Muscle layer of duodenum (tissue), 2 donors: ENCODE data around the gene MIER3.

Experiments
- H3K27ac ChIP-seq: one replicate; pipeline ENCODE4 v1.7.0; 2013; ENCODE audit warnings: mild to moderate bottlenecking, low read length
- H3K27me3 ChIP-seq: one replicate; pipeline ENCODE4 v1.7.0; 2013; ENCODE audit warnings: low read depth, mild to moderate bottlenecking, control low read depth, low read length
- H3K36me3 ChIP-seq, 2 donors: one replicate each; pipeline ENCODE4 v1.7.0; 2013; ENCODE audit warnings: low read length in 2 of 2, control low read depth in 1 of 2, mild to moderate bottlenecking in 1 of 2; ENCODE audit not compliant: insufficient read depth in 2 of 2, control insufficient read depth in 1 of 2
- H3K4me1 ChIP-seq, 2 donors: one replicate each; pipeline ENCODE4 v1.7.0; 2013; ENCODE audit warnings: low read length in 2 of 2, mild to moderate bottlenecking in 2 of 2, control low read depth in 1 of 2, moderate library complexity in 1 of 2; ENCODE audit not compliant: insufficient read depth in 2 of 2, control insufficient read depth in 1 of 2
- H3K4me3 ChIP-seq, 2 donors: one replicate each; pipeline ENCODE4 v1.7.0; 2013; ENCODE audit warnings: low read length in 2 of 2, low read depth in 1 of 2, mild to moderate bottlenecking in 1 of 2
- H3K9me3 ChIP-seq, 2 donors: one replicate each; pipeline ENCODE4 v1.7.0; 2013; ENCODE audit warnings: low read length in 2 of 2, control low read depth in 1 of 2, mild to moderate bottlenecking in 1 of 2; ENCODE audit not compliant: control insufficient read depth in 1 of 2
- donor health status: healthy.

MIER3 gene

GRCh38 chr5:56958595-56958994 lies 6.7 kb upstream of the MIER3 start:
- no peak overlapping the region for H3K4me3 ChIP-seq
- H3K27me3 ChIP-seq: peaks cover 4% of the 10 kb centered on the region
- H3K27ac ChIP-seq: no peak overlapping the region
- H3K36me3 ChIP-seq: no peaks in the 10 kb centered on the region
- no peaks in the 10 kb centered on the region for H3K4me1 ChIP-seq
- H3K9me3 ChIP-seq: no peaks in the 10 kb centered on the region

DNA sequence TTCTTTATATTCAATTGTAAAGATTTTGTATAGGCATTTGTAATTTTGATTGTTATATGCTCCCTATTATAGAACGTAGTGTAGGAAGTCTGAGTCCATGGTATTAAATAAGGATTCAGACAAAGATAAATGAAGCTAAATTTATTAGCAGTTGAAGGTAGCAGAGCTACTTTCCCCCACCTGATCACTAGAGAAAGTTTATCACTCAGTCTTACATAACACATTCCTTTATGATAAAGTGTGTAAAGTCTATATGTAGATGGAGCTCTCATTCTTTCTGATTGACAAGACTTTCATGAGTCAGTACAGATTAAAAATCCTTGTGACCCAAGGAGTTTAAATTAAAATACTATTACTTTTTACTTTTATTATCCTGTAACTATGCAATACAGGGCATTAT lies 2.3 kb upstream of the MIER3 start:
- Histone ChIP-seq H3K27me3 (peaks cover 4% of the 10 kb centered on the region), H3K36me3 (no peaks in the 10 kb centered on the region), H3K4me1 (peaks cover 7 to 15% of the 10 kb centered on the region in 2 donors), H3K4me3 (no peak overlapping the region), H3K27ac (no peak overlapping the region), H3K9me3 (no peaks in the 10 kb centered on the region)

DNA sequence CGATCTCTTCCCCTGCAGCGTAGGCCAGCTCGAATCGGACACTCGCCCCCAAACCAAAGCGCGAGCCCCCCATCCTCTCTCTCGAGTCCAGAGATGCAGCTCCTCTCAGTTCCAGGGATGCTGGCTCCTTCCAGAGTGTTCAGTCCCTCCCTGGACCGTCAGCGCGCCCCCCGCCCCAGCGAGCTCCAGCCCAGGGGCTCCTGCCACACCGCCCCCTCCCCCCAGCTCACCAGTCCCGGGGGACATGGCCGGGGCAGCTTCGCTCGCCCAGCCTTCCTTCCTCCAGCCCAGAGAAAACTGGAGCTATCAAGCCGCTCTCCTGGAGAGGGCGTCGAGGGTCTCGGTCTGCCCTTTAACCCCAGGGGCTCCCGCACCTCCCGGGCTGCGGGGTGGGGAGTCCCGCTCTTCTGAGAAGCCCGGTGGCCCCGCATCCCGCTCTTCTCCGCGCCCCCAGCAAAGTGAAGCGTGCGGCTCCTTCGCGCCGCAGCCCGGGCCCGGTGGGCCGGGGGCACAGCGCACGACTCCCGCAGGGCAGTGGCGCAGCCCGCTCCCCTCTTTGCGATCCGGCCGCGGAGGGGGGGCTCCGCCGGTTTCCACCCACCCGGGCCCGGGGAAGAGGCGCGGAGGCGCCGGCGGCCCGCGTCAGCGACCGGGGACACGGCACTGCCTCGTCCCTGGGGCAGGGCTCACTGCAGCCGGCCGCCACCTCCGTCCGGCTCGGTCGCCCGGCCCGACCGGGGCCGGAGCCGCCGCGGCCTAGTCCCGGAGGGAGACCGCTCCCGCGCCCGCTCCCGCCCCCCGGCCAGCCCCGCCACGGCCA lies 587 bp downstream of the MIER3 start:
- Histone ChIP-seq H3K4me3 (peak overlapping the region; percentile 88 to 99), H3K4me1 (peaks cover 7 to 15% of the 10 kb centered on the region in 2 donors), H3K36me3 (no peaks in the 10 kb centered on the region), H3K27ac (peak overlapping the region; percentile 8), H3K27me3 (peaks cover 4% of the 10 kb centered on the region), H3K9me3 (no peaks in the 10 kb centered on the region)

DNA sequence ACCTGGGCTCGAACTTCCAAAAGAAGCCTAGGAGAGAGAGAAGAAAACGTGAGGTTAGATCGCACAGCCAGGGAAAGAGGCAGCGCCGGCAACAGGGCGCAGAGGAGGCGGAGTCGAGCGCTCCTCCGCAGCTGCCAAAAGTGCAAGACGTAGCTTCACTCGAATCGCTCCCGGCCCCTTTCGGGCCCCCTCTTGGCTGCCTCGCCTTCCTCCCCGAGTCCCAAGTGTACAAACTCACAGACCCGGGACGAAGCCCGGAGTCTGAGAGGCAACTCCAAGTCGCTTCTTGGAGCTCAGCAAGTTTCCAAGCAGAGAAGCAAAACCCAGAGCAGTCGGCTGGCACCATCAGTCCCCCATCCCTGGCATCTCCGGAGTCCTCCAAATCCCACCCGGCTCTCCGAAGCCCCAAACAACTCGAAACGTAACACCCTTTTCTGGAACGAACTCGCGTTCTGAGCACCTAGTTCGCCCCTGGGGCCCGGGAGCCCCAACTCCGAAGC lies 1.2 kb downstream of the MIER3 start:
- H3K4me3 ChIP-seq: peak overlapping the region; percentile 88 to 99
- H3K36me3 ChIP-seq: peaks cover 3 to 4% of the 10 kb centered on the region in 2 donors
- H3K4me1 ChIP-seq: peaks cover 7 to 15% of the 10 kb centered on the region in 2 donors
- peak overlapping the region; percentile 54 for H3K27ac ChIP-seq
- peaks cover 4% of the 10 kb centered on the region for H3K27me3 ChIP-seq
- no peaks in the 10 kb centered on the region for H3K9me3 ChIP-seq

DNA sequence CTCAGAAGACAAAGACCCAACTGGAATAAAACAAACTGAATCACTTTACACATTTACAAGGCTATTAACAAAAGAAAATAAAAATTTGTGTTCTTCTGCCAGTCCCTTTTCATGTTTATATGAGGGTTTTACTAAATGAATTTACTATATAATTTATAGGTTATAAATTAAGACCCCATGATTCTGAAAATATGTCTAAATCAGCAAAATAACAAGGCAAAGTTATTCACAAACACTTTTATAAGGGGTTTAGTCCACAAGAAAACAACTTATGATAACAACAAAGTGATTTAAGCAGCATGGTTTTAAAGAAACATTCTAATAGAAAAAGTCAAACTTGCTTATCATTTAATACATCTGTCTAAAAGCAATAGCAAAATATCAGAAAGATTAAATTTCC lies 4.9 kb downstream of the MIER3 start:
- no peaks in the 10 kb centered on the region for H3K9me3 ChIP-seq
- no peak overlapping the region for H3K27ac ChIP-seq
- no peak overlapping the region for H3K4me3 ChIP-seq
- H3K36me3 ChIP-seq: peaks cover 21 to 32% of the 10 kb centered on the region in 2 donors
- H3K4me1 ChIP-seq: peaks cover 7 to 18% of the 10 kb centered on the region in 2 donors
- no peaks in the 10 kb centered on the region for H3K27me3 ChIP-seq

- Histone ChIP-seq H3K4me3 (no peak overlapping the region), H3K36me3 (peaks cover 45 to 60% of the 10 kb centered on the region in 2 donors), H3K27me3 (no peaks in the 10 kb centered on the region), H3K9me3 (no peaks in the 10 kb centered on the region), H3K4me1 (peaks cover 0 to 7% of the 10 kb centered on the region in 2 donors), H3K27ac (no peak overlapping the region)
Observed at GRCh38 chr5:56941981-56942380, 9.9 kb downstream of the MIER3 start.

GRCh38 chr5:56938858-56939257 lies 13.1 kb downstream of the MIER3 start:
- H3K4me3 ChIP-seq: no peak overlapping the region
- peaks cover 54 to 65% of the 10 kb centered on the region in 2 donors for H3K36me3 ChIP-seq
- H3K27ac ChIP-seq: no peak overlapping the region
- H3K27me3 ChIP-seq: no peaks in the 10 kb centered on the region
- no peaks in the 10 kb centered on the region for H3K9me3 ChIP-seq
- H3K4me1 ChIP-seq: peaks cover 0 to 7% of the 10 kb centered on the region in 2 donors

DNA sequence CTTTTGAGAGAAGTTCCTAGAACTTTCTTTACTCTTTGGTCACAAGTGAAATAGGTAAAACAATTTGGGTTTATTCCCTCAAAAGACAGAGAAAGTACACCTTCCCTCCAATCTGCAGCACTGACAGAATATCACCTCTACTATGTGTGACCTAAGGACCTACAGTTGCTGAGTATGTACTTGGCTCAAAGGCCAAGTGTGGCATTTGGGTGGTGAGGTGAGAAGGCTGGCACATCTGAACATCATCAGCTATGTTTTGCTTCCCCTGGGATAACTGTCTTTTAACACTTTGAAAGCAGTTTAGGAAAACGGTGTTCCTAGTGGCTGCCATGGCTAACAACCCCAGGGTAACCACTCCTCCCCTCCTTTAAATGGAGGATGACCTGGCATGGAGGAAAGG lies 17.6 kb downstream of the MIER3 start:
- H3K36me3 ChIP-seq: peaks cover 33 to 53% of the 10 kb centered on the region in 2 donors
- H3K4me3 ChIP-seq: no peak overlapping the region
- no peak overlapping the region for H3K27ac ChIP-seq
- H3K4me1 ChIP-seq: no peaks in the 10 kb centered on the region
- no peaks in the 10 kb centered on the region for H3K9me3 ChIP-seq
- H3K27me3 ChIP-seq: no peaks in the 10 kb centered on the region

- H3K4me3 ChIP-seq: no peak overlapping the region
- H3K36me3 ChIP-seq: peaks cover 54 to 56% of the 10 kb centered on the region in 2 donors
- H3K4me1 ChIP-seq: peaks cover 0 to 6% of the 10 kb centered on the region in 2 donors
- H3K27me3 ChIP-seq: no peaks in the 10 kb centered on the region
- H3K9me3 ChIP-seq: no peaks in the 10 kb centered on the region
- H3K27ac ChIP-seq: no peak overlapping the region
Observed at GRCh38 chr5:56922922-56923321, 29.0 kb downstream of the MIER3 start.

GRCh38 chr5:56919942-56920662 lies 31.8 kb downstream of the MIER3 start:
- H3K4me1 ChIP-seq: peaks cover 0 to 6% of the 10 kb centered on the region in 2 donors
- H3K27me3 ChIP-seq: no peaks in the 10 kb centered on the region
- no peak overlapping the region for H3K27ac ChIP-seq
- H3K9me3 ChIP-seq: no peaks in the 10 kb centered on the region
- H3K36me3 ChIP-seq: peaks cover 31 to 32% of the 10 kb centered on the region in 2 donors
- no peak overlapping the region for H3K4me3 ChIP-seq

GRCh38 chr5:56918054-56918453 lies 33.9 kb downstream of the MIER3 start:
- H3K27ac ChIP-seq: no peak overlapping the region
- H3K4me3 ChIP-seq: no peak overlapping the region
- H3K4me1 ChIP-seq: peaks cover 0 to 6% of the 10 kb centered on the region in 2 donors
- H3K9me3 ChIP-seq: no peaks in the 10 kb centered on the region
- H3K27me3 ChIP-seq: no peaks in the 10 kb centered on the region
- peaks cover 11 to 16% of the 10 kb centered on the region in 2 donors for H3K36me3 ChIP-seq
